ENCODE results near the gene GCNT3. TPM values are rescaled to one million over a fixed set of nuclear protein-coding genes. Genes with fewer than 3 reads are reported as not detected.

GCNT3 gene
- total RNA-seq, 1 experiment from 2014 or later, result 0.20 TPM

GRCh38 chr15:59657635-59658125, 46.1 kb downstream of the GCNT3 start:
- H3K4me3 Mint-ChIP-seq, result no peak overlapping the region
- POLR2A ChIA-PET, result interaction anchor here (0.8 to 1.7 kb wide), 5 partner anchors 9 to 346 kb away, joined by 3 to 9 read pairs (median 5); partner anchors contain the start of genes BNIP2 and FOXB1
- TF ChIP-seq CREM (CRISPR knock-in tag; IDR thresholded peaks at IDR 0.05) (no peak), HMGXB4 (CRISPR knock-in tag; IDR thresholded peaks at IDR 0.05) (no peak), ZNF121 (CRISPR knock-in tag; IDR thresholded peaks at IDR 0.05) (no peak)
- TF ChIP-seq, protein P1, sequence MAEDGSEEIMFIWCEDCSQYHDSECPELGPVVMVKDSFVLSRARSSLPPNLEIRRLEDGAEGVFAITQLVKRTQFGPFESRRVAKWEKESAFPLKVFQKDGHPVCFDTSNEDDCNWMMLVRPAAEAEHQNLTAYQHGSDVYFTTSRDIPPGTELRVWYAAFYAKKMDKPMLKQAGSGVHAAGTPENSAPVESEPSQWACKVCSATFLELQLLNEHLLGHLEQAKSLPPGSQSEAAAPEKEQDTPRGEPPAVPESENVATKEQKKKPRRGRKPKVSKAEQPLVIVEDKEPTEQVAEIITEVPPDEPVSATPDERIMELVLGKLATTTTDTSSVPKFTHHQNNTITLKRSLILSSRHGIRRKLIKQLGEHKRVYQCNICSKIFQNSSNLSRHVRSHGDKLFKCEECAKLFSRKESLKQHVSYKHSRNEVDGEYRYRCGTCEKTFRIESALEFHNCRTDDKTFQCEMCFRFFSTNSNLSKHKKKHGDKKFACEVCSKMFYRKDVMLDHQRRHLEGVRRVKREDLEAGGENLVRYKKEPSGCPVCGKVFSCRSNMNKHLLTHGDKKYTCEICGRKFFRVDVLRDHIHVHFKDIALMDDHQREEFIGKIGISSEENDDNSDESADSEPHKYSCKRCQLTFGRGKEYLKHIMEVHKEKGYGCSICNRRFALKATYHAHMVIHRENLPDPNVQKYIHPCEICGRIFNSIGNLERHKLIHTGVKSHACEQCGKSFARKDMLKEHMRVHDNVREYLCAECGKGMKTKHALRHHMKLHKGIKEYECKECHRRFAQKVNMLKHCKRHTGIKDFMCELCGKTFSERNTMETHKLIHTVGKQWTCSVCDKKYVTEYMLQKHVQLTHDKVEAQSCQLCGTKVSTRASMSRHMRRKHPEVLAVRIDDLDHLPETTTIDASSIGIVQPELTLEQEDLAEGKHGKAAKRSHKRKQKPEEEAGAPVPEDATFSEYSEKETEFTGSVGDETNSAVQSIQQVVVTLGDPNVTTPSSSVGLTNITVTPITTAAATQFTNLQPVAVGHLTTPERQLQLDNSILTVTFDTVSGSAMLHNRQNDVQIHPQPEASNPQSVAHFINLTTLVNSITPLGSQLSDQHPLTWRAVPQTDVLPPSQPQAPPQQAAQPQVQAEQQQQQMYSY (CRISPR knock-in tag; IDR thresholded peaks at IDR 0.05), result no peak
- H3K4me1 Mint-ChIP-seq, result no peaks in the 10 kb centered on the region
- peak overlapping the region; percentile 64 for H3K27ac Mint-ChIP-seq
- no peaks in the 10 kb centered on the region for H3K27me3 Mint-ChIP-seq (ENCODE audit: low read depth)
- DNase-seq (ENCODE audit: low spot score), result no peak
- CTCF ChIA-PET, result interaction anchor here (0.9 to 2.0 kb wide), 4 partner anchors 23 to 129 kb away, joined by 3 to 13 read pairs (median 10); no protein-coding TSS in a partner anchor
- ATAC-seq, result peak; percentile 7; the same call in 1 of the 2 replicates
- peaks cover 20% of the 10 kb centered on the region for H3K36me3 Mint-ChIP-seq
- 0 out of 2 replicates have a peak, but pooled peaks cover 3% of the 10 kb centered on the region for H3K9me3 Mint-ChIP-seq

- DNase-seq (ENCODE audit: low spot score) (no peak), ATAC-seq (no peak)
- no peak overlapping the region for H3K4me3 Mint-ChIP-seq
- H3K27ac Mint-ChIP-seq, result no peak overlapping the region
- 0 out of 2 replicates have a peak, but pooled peaks cover 3% of the 10 kb centered on the region for H3K9me3 Mint-ChIP-seq
- POLR2A ChIA-PET, result no interaction called here
- CTCF ChIA-PET, result no interaction called here
- peaks cover 21% of the 10 kb centered on the region for H3K36me3 Mint-ChIP-seq
- TF ChIP-seq, protein P2, sequence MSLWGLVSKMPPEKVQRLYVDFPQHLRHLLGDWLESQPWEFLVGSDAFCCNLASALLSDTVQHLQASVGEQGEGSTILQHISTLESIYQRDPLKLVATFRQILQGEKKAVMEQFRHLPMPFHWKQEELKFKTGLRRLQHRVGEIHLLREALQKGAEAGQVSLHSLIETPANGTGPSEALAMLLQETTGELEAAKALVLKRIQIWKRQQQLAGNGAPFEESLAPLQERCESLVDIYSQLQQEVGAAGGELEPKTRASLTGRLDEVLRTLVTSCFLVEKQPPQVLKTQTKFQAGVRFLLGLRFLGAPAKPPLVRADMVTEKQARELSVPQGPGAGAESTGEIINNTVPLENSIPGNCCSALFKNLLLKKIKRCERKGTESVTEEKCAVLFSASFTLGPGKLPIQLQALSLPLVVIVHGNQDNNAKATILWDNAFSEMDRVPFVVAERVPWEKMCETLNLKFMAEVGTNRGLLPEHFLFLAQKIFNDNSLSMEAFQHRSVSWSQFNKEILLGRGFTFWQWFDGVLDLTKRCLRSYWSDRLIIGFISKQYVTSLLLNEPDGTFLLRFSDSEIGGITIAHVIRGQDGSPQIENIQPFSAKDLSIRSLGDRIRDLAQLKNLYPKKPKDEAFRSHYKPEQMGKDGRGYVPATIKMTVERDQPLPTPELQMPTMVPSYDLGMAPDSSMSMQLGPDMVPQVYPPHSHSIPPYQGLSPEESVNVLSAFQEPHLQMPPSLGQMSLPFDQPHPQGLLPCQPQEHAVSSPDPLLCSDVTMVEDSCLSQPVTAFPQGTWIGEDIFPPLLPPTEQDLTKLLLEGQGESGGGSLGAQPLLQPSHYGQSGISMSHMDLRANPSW (CRISPR knock-in tag; conservative IDR thresholded peaks at IDR 0.05; ENCODE audit: low read depth), result no peak
- TF ChIP-seq ELF4 (CRISPR knock-in tag; IDR thresholded peaks at IDR 0.05; ENCODE audit: low read depth) (no peak), ZNF396 (CRISPR knock-in tag; IDR thresholded peaks at IDR 0.05; ENCODE audit: borderline replicate concordance) (no peak), NFATC4 (CRISPR knock-in tag; IDR thresholded peaks at IDR 0.05) (no peak), ZNF317 (CRISPR knock-in tag; IDR thresholded peaks at IDR 0.05; ENCODE audit: borderline replicate concordance, low read depth) (no peak), ZBTB21 (CRISPR knock-in tag; IDR thresholded peaks at IDR 0.05; ENCODE audit: borderline replicate concordance) (no peak), KAT7 (CRISPR knock-in tag; IDR thresholded peaks at IDR 0.05; ENCODE audit: borderline replicate concordance) (no peak), ZMAT4 (CRISPR knock-in tag; IDR thresholded peaks at IDR 0.05) (no peak), NR1H2 (CRISPR knock-in tag; IDR thresholded peaks at IDR 0.05) (no peak), JUN (CRISPR knock-in tag; IDR thresholded peaks at IDR 0.05) (no peak), RELA (CRISPR knock-in tag; IDR thresholded peaks at IDR 0.05; ENCODE audit: borderline replicate concordance) (no peak), SOX15 (CRISPR knock-in tag; IDR thresholded peaks at IDR 0.05) (no peak), TEAD4 (CRISPR knock-in tag; IDR thresholded peaks at IDR 0.05) (no peak), GRHL2 (CRISPR knock-in tag; IDR thresholded peaks at IDR 0.05; ENCODE audit: insufficient replicate concordance, severe bottlenecking) (no peak), ZNF423 (CRISPR knock-in tag; IDR thresholded peaks at IDR 0.05) (no peak)
- TF ChIP-seq, protein P3, sequence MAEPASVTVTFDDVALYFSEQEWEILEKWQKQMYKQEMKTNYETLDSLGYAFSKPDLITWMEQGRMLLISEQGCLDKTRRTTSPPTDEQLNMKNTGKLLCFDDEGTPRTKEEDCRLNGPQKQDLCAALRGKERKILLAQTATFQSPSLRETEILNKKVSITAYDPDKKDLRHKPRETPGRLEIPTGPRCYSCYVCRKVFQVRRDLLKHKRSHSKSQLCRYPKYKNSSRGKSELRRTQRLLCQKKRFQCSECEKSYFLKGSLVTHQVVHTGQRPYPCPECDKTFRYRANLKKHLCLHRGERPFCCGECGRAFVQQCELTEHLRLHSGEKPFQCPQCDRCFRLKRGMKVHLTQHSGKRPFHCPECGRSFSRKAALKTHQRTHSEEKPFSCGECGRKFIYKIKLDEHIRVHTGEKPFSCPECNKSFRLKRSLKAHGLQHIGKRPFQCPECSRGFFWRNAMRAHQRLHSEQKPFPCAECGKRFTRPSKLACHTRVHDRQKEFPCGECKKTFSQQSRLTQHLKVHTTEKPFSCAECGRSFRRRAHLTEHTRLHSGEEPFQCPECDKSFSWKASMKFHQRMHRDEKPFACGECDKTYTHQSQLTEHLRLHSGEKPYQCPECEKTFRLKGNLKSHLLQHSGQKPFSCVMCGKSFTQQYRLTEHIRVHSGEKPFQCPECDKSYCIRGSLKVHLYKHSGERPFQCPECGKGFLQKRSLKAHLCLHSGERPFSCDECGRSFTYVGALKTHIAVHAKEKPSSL (CRISPR knock-in tag; conservative IDR thresholded peaks at IDR 0.05), result no peak
- TF ChIP-seq, protein P4, sequence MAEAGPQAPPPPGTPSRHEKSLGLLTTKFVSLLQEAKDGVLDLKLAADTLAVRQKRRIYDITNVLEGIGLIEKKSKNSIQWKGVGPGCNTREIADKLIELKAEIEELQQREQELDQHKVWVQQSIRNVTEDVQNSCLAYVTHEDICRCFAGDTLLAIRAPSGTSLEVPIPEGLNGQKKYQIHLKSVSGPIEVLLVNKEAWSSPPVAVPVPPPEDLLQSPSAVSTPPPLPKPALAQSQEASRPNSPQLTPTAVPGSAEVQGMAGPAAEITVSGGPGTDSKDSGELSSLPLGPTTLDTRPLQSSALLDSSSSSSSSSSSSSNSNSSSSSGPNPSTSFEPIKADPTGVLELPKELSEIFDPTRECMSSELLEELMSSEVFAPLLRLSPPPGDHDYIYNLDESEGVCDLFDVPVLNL (CRISPR knock-in tag; IDR thresholded peaks at IDR 0.05; ENCODE audit: borderline replicate concordance, low read depth), result no peak
- H3K4me1 Mint-ChIP-seq, result no peaks in the 10 kb centered on the region
- H3K27me3 Mint-ChIP-seq (ENCODE audit: low read depth), result no peaks in the 10 kb centered on the region
Observed at GRCh38 chr15:59659366-59659765, 47.8 kb downstream of the GCNT3 start.
